ENCODE data around the gene SNCAIP.
"Not testable (repeated sequence)": the region's sequence is repeated elsewhere in the genome, so short reads cannot be mapped to it uniquely, and the experiment has no call there.

SNCAIP gene

GRCh38 chr5:122458278-122458872 lies 146.3 kb downstream of the SNCAIP start:
- DNase-seq (ENCODE audit: low read depth in 2 of 3, low spot score in 1 of 3): no peak

GRCh38 chr5:122462486-122462885 lies 150.4 kb downstream of the SNCAIP start:
- no peak for DNase-seq (ENCODE audit: low read depth in 2 of 3, low spot score in 1 of 3)

GRCh38 chr5:122463221-122463620 lies 151.2 kb downstream of the SNCAIP start:
- DNase-seq (ENCODE audit: low read depth in 2 of 3, low spot score in 1 of 3): no peak

- no peak for DNase-seq (ENCODE audit: low read depth in 2 of 3, low spot score in 1 of 3)
Measured at GRCh38 chr5:122464191-122464590, 152.2 kb downstream of the SNCAIP start.

- no peak for DNase-seq (ENCODE audit: low read depth in 2 of 3, low spot score in 1 of 3)
Measured at GRCh38 chr5:122465031-122465577, 153.1 kb downstream of the SNCAIP start.

- DNase-seq (ENCODE audit: low read depth in 2 of 3, low spot score in 1 of 3): no peak
Measured at GRCh38 chr5:122465994-122466393, 154.0 kb downstream of the SNCAIP start.

GRCh38 chr5:122468351-122469116 lies 156.5 kb downstream of the SNCAIP start:
- no peak for DNase-seq (ENCODE audit: low read depth in 2 of 3, low spot score in 1 of 3)

GRCh38 chr5:122469384-122469919 lies 157.4 kb downstream of the SNCAIP start:
- DNase-seq (ENCODE audit: low read depth in 2 of 3, low spot score in 1 of 3): no peak

- DNase-seq (ENCODE audit: low read depth in 2 of 3, low spot score in 1 of 3): no peak
Measured at GRCh38 chr5:122470365-122470764, 158.3 kb downstream of the SNCAIP start.

GRCh38 chr5:122471031-122471751 lies 159.2 kb downstream of the SNCAIP start:
- no peak for DNase-seq (ENCODE audit: low read depth in 2 of 3, low spot score in 1 of 3)

- DNase-seq (ENCODE audit: low read depth in 2 of 3, low spot score in 1 of 3): no peak
Measured at GRCh38 chr5:122471752-122472061, 159.7 kb downstream of the SNCAIP start.

GRCh38 chr5:122473138-122473843 lies 161.3 kb downstream of the SNCAIP start:
- no peak for DNase-seq (ENCODE audit: low read depth in 2 of 3, low spot score in 1 of 3)

GRCh38 chr5:122473941-122474340 lies 161.9 kb downstream of the SNCAIP start:
- no peak for DNase-seq (ENCODE audit: low read depth in 2 of 3, low spot score in 1 of 3)

GRCh38 chr5:122478741-122479442 lies 166.9 kb downstream of the SNCAIP start:
- DNase-seq (ENCODE audit: low read depth in 2 of 3, low spot score in 1 of 3): no peak

- DNase-seq (ENCODE audit: low read depth in 2 of 3, low spot score in 1 of 3): no peak
Measured at GRCh38 chr5:122480146-122480545, 168.1 kb downstream of the SNCAIP start.

GRCh38 chr5:122484103-122484502 lies 172.1 kb downstream of the SNCAIP start:
- no peak for DNase-seq (ENCODE audit: low read depth in 2 of 3, low spot score in 1 of 3)

- no peak for DNase-seq (ENCODE audit: low read depth in 2 of 3, low spot score in 1 of 3)
Measured at GRCh38 chr5:122485226-122485625, 173.2 kb downstream of the SNCAIP start.

GRCh38 chr5:122486616-122487015 lies 174.6 kb downstream of the SNCAIP start:
- DNase-seq (ENCODE audit: low read depth in 2 of 3, low spot score in 1 of 3): not testable (repeated sequence)

- no peak for DNase-seq (ENCODE audit: low read depth in 2 of 3, low spot score in 1 of 3)
Measured at GRCh38 chr5:122490718-122491117, 178.7 kb downstream of the SNCAIP start.

GRCh38 chr5:122492675-122493074 lies 180.6 kb downstream of the SNCAIP start:
- no peak for DNase-seq (ENCODE audit: low read depth in 2 of 3, low spot score in 1 of 3)

Measured in stimulated activated CD4-positive, alpha-beta T cell treated with anti-CD3 and anti-CD28 coated beads, Interleukin-12 subunit alpha, Interleukin-12 subunit beta, amount 100 ng/mL, for 48 hours (primary cell).